GM18951 (cell line): ENCODE measurements around the gene SOSTDC1.
"Not testable (repeated sequence)": the region's sequence is repeated elsewhere in the genome, so short reads cannot be mapped to it uniquely, and the experiment has no call there.

Experiments
- POLR2A ChIP-seq: IDR thresholded peaks from 4 replicates; pipeline ENCODE4 v1.6.1; 2011; ENCODE audit warnings: mild to moderate bottlenecking; ENCODE audit not compliant: insufficient read length, insufficient read depth; ENCODE audit errors: extremely low read depth
- in situ Hi-C: fragments of 300-500 bp; cut with MboI; formaldehyde crosslinking; loops from one replicate; pipeline ENCODE4 v1.12.0; 2022; ENCODE audit warnings: low sequenced_read_pairs, mixed read lengths, inconsistent platforms; ENCODE audit not compliant: unreplicated experiment

SOSTDC1 gene

GRCh38 chr7:16447876-16448275 lies 17.7 kb downstream of the SOSTDC1 start:
- TF ChIP-seq POLR2A = no peak
- in situ Hi-C loops = no loop called here

- no peak for TF ChIP-seq POLR2A
- in situ Hi-C loops = no loop called here
Measured at GRCh38 chr7:16446508-16446907, 19.0 kb downstream of the SOSTDC1 start.

GRCh38 chr7:16443871-16444270 lies 21.7 kb downstream of the SOSTDC1 start:
- in situ Hi-C loops = not testable (repeated sequence)

DNA sequence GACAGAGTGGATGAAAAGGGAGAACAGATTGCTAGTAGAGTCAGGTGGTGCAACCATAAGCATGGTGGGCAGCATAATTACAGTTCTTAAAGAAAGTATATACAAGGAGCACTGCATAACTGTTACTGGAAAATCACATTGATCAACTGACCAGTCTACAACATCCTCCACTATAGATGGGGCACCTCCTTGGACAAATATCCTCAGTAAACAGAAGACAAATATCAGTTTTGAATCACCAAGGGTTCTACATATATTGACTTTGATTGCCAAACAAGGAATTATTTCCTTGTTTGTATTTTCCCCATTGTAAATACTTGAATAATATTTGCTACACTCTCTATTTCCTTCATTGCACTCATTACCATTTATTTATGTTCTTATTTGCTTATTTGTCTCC lies 26.6 kb downstream of the SOSTDC1 start:
- in situ Hi-C loops = no loop called here
- TF ChIP-seq POLR2A = no peak

DNA sequence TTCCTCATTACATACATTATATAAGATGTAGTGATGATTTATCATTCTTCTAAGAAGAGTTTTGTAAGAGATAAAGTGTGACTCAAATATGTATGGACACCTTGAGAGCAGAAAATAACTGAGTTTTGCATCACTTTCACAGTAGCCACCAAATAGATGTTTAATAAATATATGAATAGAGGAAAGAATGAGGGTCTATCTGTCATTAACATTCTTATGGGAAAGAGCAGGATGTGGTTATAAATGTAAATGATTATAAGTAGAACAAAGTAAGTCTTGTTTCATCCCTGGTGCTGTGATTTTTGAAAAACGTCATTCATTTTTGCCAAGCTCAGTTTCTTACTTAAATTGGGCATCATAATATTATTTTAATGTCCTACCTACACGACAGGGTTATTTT lies 29.2 kb downstream of the SOSTDC1 start:
- in situ Hi-C loops = no loop called here
- no peak for TF ChIP-seq POLR2A

GRCh38 chr7:16433568-16434122 lies 31.9 kb downstream of the SOSTDC1 start:
- in situ Hi-C loops = no loop called here
- no peak for TF ChIP-seq POLR2A

DNA sequence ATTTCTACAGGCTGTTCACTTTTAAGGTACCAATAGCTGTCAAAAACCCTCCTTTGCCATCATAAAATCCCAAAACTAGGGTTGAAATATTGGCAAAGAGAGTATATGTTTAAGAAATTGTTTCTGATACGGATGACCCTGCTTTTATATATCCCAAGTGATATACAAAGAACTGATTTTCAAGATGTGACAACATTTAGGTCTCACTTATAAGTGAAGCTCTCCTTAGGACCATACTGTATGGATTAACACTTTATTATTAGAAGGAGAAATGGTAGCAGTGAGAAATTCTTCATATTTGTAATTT lies 33.2 kb downstream of the SOSTDC1 start:
- in situ Hi-C loops = no loop called here
- no peak for TF ChIP-seq POLR2A

- no peak for TF ChIP-seq POLR2A
- in situ Hi-C loops = no loop called here
Measured at GRCh38 chr7:16431646-16432424, 33.7 kb downstream of the SOSTDC1 start.

DNA sequence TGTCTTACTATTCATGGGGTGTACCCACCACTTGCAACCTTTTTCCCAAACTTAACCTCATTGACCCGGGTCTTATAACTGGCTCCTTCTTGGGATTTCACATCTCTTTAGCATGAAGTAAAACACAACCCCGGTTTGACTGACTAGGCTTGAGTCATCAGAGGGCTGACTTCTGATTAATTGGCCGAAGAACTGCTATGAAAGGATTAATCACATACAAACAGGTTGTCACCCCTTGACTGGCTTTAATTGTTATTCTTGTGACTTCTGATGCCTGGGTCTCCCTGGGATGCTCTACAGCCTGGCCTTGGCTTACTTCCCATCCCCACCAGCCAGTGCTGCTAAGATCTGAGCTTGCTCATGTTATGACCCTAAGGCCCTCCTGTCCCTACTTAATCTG lies 35.4 kb downstream of the SOSTDC1 start:
- in situ Hi-C loops = no loop called here
- TF ChIP-seq POLR2A = no peak

- no peak for TF ChIP-seq POLR2A
- in situ Hi-C loops = no loop called here
Measured at GRCh38 chr7:16428672-16429071, 36.9 kb downstream of the SOSTDC1 start.

GRCh38 chr7:16428182-16428581 lies 37.4 kb downstream of the SOSTDC1 start:
- in situ Hi-C loops = no loop called here
- no peak for TF ChIP-seq POLR2A

DNA sequence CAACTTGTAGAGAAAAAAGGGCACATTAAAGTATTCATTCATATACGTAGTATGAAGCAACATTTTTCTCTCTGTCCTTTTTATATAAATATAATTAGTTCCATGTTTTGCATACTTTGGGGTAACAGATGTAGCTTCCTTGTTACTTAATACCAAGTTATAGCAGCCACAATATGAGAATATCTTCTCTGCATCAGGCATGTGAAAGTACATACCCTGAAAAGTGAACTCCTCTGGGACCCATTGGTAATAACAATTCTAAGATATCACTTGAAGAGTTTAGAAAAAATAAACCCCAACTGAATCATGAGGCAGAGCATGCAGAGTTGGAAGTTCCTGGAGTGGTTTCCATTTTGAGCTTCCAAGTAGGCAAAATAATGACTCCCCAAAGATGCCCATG lies 41.8 kb downstream of the SOSTDC1 start:
- no peak for TF ChIP-seq POLR2A
- in situ Hi-C loops = no loop called here

DNA sequence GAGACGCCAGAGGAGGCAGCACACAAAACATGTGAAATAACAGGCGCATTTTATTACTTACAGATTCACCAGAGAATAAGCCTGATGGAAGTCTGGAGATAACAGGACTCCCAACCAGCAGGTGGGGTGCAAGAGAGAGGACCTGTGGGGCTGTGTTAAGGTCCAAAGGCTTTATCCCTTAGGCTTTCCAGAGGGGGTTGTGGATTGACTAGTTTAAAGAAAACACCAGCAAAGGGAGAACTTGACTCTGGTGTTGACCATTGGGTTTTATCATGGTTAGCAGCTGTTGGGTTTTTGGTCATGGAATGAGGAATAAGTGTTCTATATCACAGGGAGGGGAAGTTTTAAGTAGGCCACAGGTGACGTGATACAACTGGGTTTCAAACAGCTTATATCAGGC lies 42.6 kb downstream of the SOSTDC1 start:
- TF ChIP-seq POLR2A = no peak
- in situ Hi-C loops = no loop called here

DNA sequence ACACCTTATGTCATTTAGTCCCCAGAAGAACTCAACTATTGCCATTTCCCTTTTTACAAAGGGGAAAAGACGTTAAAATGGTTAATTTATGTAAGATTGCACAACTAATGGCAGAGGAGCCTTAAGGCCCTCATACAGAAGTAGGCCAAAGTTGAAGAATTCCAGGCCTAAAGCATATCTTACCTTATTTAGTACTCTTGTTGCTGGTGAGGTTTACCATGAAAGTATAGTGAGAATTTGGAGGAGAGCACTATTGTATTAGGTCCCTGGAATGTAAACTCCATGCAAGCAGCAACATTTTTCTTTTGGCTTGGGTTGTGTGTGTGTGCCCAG lies 43.5 kb downstream of the SOSTDC1 start:
- in situ Hi-C loops = no loop called here
- no peak for TF ChIP-seq POLR2A
